H1 (cell line): ENCODE results near the gene ITGA11. TPM values are rescaled to one million over a fixed set of nuclear protein-coding genes. Genes with fewer than 3 reads are reported as not detected.

Source experiments
- CTCF ChIA-PET: fragments of 300-600 bp; sonication (Branson Sonifier 250); formaldehyde crosslinking; loops from one replicate; lab custom pipeline; 2021; ENCODE audit not compliant: partially characterized antibody; lab: Charles Lee
- POLR2A ChIA-PET: fragments of 300-600 bp; sonication (Branson Sonifier 250); formaldehyde crosslinking; loops from one replicate; lab custom pipeline; 2021; ENCODE audit warnings: inconsistent platforms; ENCODE audit not compliant: partially characterized antibody; lab: Charles Lee
- DNase-seq, 2 experiments: peaks; one replicate each; pipeline versions ENCODE4 v3.0.0 to v3.0.0-alpha.2; 2010 to 2022; ENCODE audit warnings: low spot score in 2 of 2, low read depth in 1 of 2, mixed read lengths in 1 of 2
- FAIRE-seq: peaks from 2 replicates; lab custom pipeline; 2011; peaks lifted over from hg19 to GRCh38; lab: Jason Lieb, UNC
- H2AFZ ChIP-seq: 2 replicates; pipeline ENCODE4 v1.8.1; 2012; ENCODE audit warnings: low read length, inconsistent platforms
- H2AK5ac ChIP-seq: 2 replicates; pipeline ENCODE4 v1.6.1; 2013; ENCODE audit warnings: low read depth, low read length
- H2BK120ac ChIP-seq: replicated peaks from 2 replicates; pipeline ENCODE3; 2013; ENCODE audit warnings: low read depth, low read length, inconsistent platforms
- H2BK12ac ChIP-seq: 2 replicates; pipeline ENCODE4 v1.6.1; 2013; ENCODE audit warnings: low read depth, low read length
- H2BK15ac ChIP-seq: 2 replicates; pipeline ENCODE4 v1.6.1; 2013; ENCODE audit warnings: low read length
- H2BK20ac ChIP-seq: 2 replicates; pipeline ENCODE4 v1.6.1; 2013; ENCODE audit warnings: low read length
- H2BK5ac ChIP-seq: 2 replicates; pipeline ENCODE4 v1.6.1; 2013; ENCODE audit warnings: low read depth, low read length
- H3K14ac ChIP-seq: 2 replicates; pipeline ENCODE4 v1.6.1; 2013; ENCODE audit warnings: inconsistent platforms; ENCODE audit not compliant: insufficient read length
- H3K18ac ChIP-seq: 2 replicates; pipeline ENCODE4 v1.6.1; 2013; ENCODE audit warnings: low read length; ENCODE audit errors: extremely low read depth
- H3K23ac ChIP-seq: 2 replicates; pipeline ENCODE4 v1.6.1; 2013; ENCODE audit warnings: inconsistent platforms; ENCODE audit not compliant: insufficient read length
- H3K23me2 ChIP-seq: 2 replicates; pipeline ENCODE4 v1.6.1; 2013; ENCODE audit warnings: low read depth, low read length
- H3K27ac ChIP-seq: 2 replicates; pipeline ENCODE4 v1.6.1; 2011; ENCODE audit warnings: low read depth, low read length, inconsistent platforms
- H3K27me3 ChIP-seq, 4 experiments: replicated peaks in 1 of 4; 1 replicate in 1 of 4; 2 replicates in 3 of 4; pipeline versions ENCODE4 v1.6.1 to v1.8.1; 2011 to 2013; ENCODE audit warnings: low read length in 3 of 4, mild to moderate bottlenecking in 3 of 4, inconsistent platforms in 2 of 4, mixed read lengths in 2 of 4, moderate library complexity in 1 of 4; ENCODE audit not compliant: control insufficient read depth in 3 of 4, insufficient read depth in 3 of 4; ENCODE audit errors: extremely low read depth in 1 of 4
- H3K36me3 ChIP-seq, 4 experiments: 2 replicates each; pipeline versions ENCODE4 v1.6.1 to v1.8.1; 2011 to 2013; ENCODE audit warnings: mild to moderate bottlenecking in 4 of 4, low read length in 3 of 4, moderate library complexity in 2 of 4, control low read depth in 1 of 4, inconsistent platforms in 1 of 4; ENCODE audit not compliant: insufficient read depth in 4 of 4, control insufficient read depth in 2 of 4
- H3K4ac ChIP-seq: replicated peaks from 2 replicates; pipeline ENCODE3; 2013; ENCODE audit warnings: low read length, low read depth, mixed read lengths, inconsistent platforms; ENCODE audit not compliant: insufficient read length
- H3K4me1 ChIP-seq, 4 experiments: replicated peaks in 1 of 4; 1 replicate in 1 of 4; 2 replicates in 3 of 4; pipeline versions ENCODE4 v1.6.1 to v1.8.1; 2011 to 2013; ENCODE audit warnings: low read length in 3 of 4, inconsistent platforms in 2 of 4, mixed read lengths in 1 of 4; ENCODE audit not compliant: insufficient read depth in 4 of 4, control insufficient read depth in 3 of 4
- H3K4me2 ChIP-seq, 2 experiments: 2 replicates each; pipeline versions ENCODE4 v1.6.1 to v1.8.1; 2011 to 2013; ENCODE audit warnings: low read depth in 2 of 2, low read length in 2 of 2, control low read depth in 1 of 2, inconsistent platforms in 1 of 2, mild to moderate bottlenecking in 1 of 2; ENCODE audit not compliant: insufficient read depth in 1 of 2
- H3K4me3 ChIP-seq, 4 experiments: fragments of 200-600, 300-600 bp in 1 of 4; sonication (generic), shearing (Covaris generic), sonication (Bioruptor Twin) in 1 of 4; 2 replicates each; pipeline versions ENCODE4 v1.5.1 to v1.8.1; 2011 to 2016; ENCODE audit warnings: low read length in 4 of 4, low read depth in 3 of 4, control low read depth in 2 of 4, inconsistent platforms in 2 of 4, mild to moderate bottlenecking in 2 of 4, mixed read lengths in 1 of 4, moderate library complexity in 1 of 4; ENCODE audit not compliant: insufficient read depth in 2 of 4; ENCODE audit errors: extremely low read depth in 1 of 4
- H3K56ac ChIP-seq: replicated peaks from 2 replicates; pipeline ENCODE3; 2013; ENCODE audit warnings: low read depth, mild to moderate bottlenecking, mixed read lengths, low read length, inconsistent platforms; ENCODE audit not compliant: insufficient read length
- H3K79me1 ChIP-seq: 2 replicates; pipeline ENCODE4 v1.6.1; 2013; ENCODE audit warnings: low read depth, low read length, control low read depth
- H3K79me2 ChIP-seq, 2 experiments: 2 replicates each; pipeline versions ENCODE4 v1.6.1 to v1.8.1; 2012 to 2013; ENCODE audit warnings: low read length in 2 of 2, mild to moderate bottlenecking in 2 of 2, inconsistent platforms in 1 of 2; ENCODE audit not compliant: insufficient read depth in 2 of 2, control insufficient read depth in 1 of 2
- H3K9ac ChIP-seq, 4 experiments: replicated peaks in 1 of 4; 1 replicate in 1 of 4; 2 replicates in 3 of 4; pipeline versions ENCODE4 v1.6.1 to v1.8.1; 2011 to 2013; ENCODE audit warnings: low read depth in 3 of 4, low read length in 3 of 4, control low read depth in 2 of 4, mild to moderate bottlenecking in 2 of 4, moderate library complexity in 2 of 4, inconsistent platforms in 1 of 4; ENCODE audit errors: extremely low read depth in 1 of 4
- H3K9me3 ChIP-seq, 2 experiments: 2 replicates each; pipeline versions ENCODE4 v1.6.1 to v1.8.1; 2012 to 2013; ENCODE audit warnings: mild to moderate bottlenecking in 2 of 2, moderate library complexity in 2 of 2, control low read depth in 1 of 2, inconsistent platforms in 1 of 2, low read depth in 1 of 2, low read length in 1 of 2, mixed read lengths in 1 of 2; ENCODE audit not compliant: insufficient read depth in 2 of 2
- H4K20me1 ChIP-seq, 2 experiments: replicated peaks in 1 of 2; 2 replicates each; pipeline versions ENCODE3 to v1.8.1; 2011 to 2013; ENCODE audit warnings: inconsistent platforms in 2 of 2, low read length in 2 of 2, mild to moderate bottlenecking in 1 of 2; ENCODE audit not compliant: insufficient read depth in 2 of 2, control insufficient read depth in 1 of 2
- H4K5ac ChIP-seq: 2 replicates; pipeline ENCODE4 v1.6.1; 2013; ENCODE audit warnings: low read length, low read depth, mixed read lengths, inconsistent platforms; ENCODE audit not compliant: insufficient read length
- H4K8ac ChIP-seq: 2 replicates; pipeline ENCODE4 v1.8.0; 2013; ENCODE audit warnings: mild to moderate bottlenecking, moderate library complexity, low read length, inconsistent platforms; ENCODE audit not compliant: insufficient read depth; ENCODE audit errors: extremely low read depth
- H4K91ac ChIP-seq: replicated peaks from 2 replicates; pipeline ENCODE3; 2013; ENCODE audit warnings: low read length, mixed read lengths, inconsistent platforms; ENCODE audit not compliant: insufficient read length
- BCL11A ChIP-seq, 2 experiments: IDR thresholded peaks; one replicate each; pipeline ENCODE4 v1.6.1; 2011; ENCODE audit warnings: low read depth in 2 of 2, low read length in 2 of 2, mild to moderate bottlenecking in 2 of 2
- JUN ChIP-seq: IDR thresholded peaks from 2 replicates; pipeline ENCODE4 v1.6.1; 2011; ENCODE audit warnings: low read depth, mild to moderate bottlenecking, improper control_type of control experiment, low read length
- KDM5A ChIP-seq: fragments of 200-600 bp; IDR thresholded peaks from 2 replicates; pipeline ENCODE4 v1.7.1; 2012; ENCODE audit warnings: mild to moderate bottlenecking, low read length, inconsistent platforms, mixed read lengths
- MAFK ChIP-seq: IDR thresholded peaks from 2 replicates; pipeline ENCODE4 v1.6.1; 2012; ENCODE audit warnings: low read depth, mild to moderate bottlenecking, improper control_type of control experiment, low read length
- PHF8 ChIP-seq: fragments of 200-600 bp; sonication (generic); conservative IDR thresholded peaks from 2 replicates; pipeline ENCODE4 v1.7.1; 2012; ENCODE audit warnings: low read depth, mild to moderate bottlenecking, inconsistent platforms, low read length, moderate library complexity
- POLR2A ChIP-seq, 2 experiments: IDR thresholded peaks; 1 replicate in 1 of 2; 2 replicates in 1 of 2; pipeline ENCODE4 v1.6.1; 2011; ENCODE audit warnings: low read depth in 2 of 2, low read length in 2 of 2, mild to moderate bottlenecking in 2 of 2; ENCODE audit errors: control extremely low read depth in 1 of 2
- RAD21 ChIP-seq, 2 experiments: IDR thresholded peaks in 1 of 2; conservative IDR thresholded peaks in 1 of 2; 2 replicates each; pipeline ENCODE4 v1.6.1; 2011; ENCODE audit warnings: low read depth in 2 of 2, low read length in 2 of 2, improper control_type of control experiment in 1 of 2, inconsistent platforms in 1 of 2, mild to moderate bottlenecking in 1 of 2, moderate library complexity in 1 of 2
- RXRA ChIP-seq: IDR thresholded peaks from 2 replicates; pipeline ENCODE4 v1.6.1; 2011; ENCODE audit warnings: low read depth, mild to moderate bottlenecking, low read length, moderate library complexity; ENCODE audit not compliant: insufficient read depth
- SUZ12 ChIP-seq: fragments of 200-600 bp; sonication (generic); IDR thresholded peaks from 2 replicates; pipeline ENCODE4 v1.6.1; 2012; ENCODE audit warnings: mild to moderate bottlenecking, inconsistent platforms, low read length, moderate library complexity, mixed read lengths
- TEAD4 ChIP-seq: IDR thresholded peaks from 2 replicates; pipeline ENCODE4 v1.6.1; 2012; ENCODE audit warnings: low read depth, low read length, inconsistent platforms, mixed read lengths
- WGBS, 2 experiments: shearing (Covaris generic) in 1 of 2; methylation state at CpG; one replicate each; pipeline versions ENCODE4 v1.1.6 to v1.1.7; 2013 to 2015; ENCODE audit warnings: low lambda C conversion rate in 2 of 2, mixed read lengths in 2 of 2, inconsistent platforms in 1 of 2, low coverage in 1 of 2, missing lambda C conversion rate in 1 of 2; ENCODE audit not compliant: insufficient replicate concordance in 2 of 2, insufficient coverage in 1 of 2, insufficient read length in 1 of 2; ENCODE audit errors: extremely low coverage in 1 of 2, missing lambda C conversion rate in 1 of 2; 5-methylcytosine and 5-hydroxymethylcytosine counted together
- polyA plus RNA-seq, 7 experiments: library from polyadenylated mRNA; depleted of rRNA in 3 of 7; stranded (reverse) in 5 of 7; unstranded in 2 of 7; fragments of >200 nt in 5 of 7; fragments of 200-250 nt in 2 of 7; gene quantifications; 1 replicate in 5 of 7; 2 replicates in 1 of 7; 4 replicates in 1 of 7; pipeline versions ENCODE4 v1.2.1 to v1.2.3, GENCODE V29; 2011 to 2013; ENCODE audit warnings: missing spikeins in 2 of 7, mixed read lengths in 2 of 7
- total RNA-seq: library from RNA; stranded (reverse); fragmentation: NEBNext Ultra II Directional; extraction: Animal tissue kit (Norgen Biotek cat#: 25700); gene quantifications from 2 replicates; pipeline ENCODE4 v1.2.1, GENCODE V29; 2021
- TF ChIP-seq, protein P1 (sequence below), 3 experiments: IDR thresholded peaks; 1 replicate in 2 of 3; 2 replicates in 1 of 3; pipeline versions ENCODE4 v1.5.1 to v1.6.1; 2011; ENCODE audit warnings: low read length in 3 of 3, mild to moderate bottlenecking in 3 of 3, inconsistent platforms in 2 of 3, low read depth in 1 of 3, moderate library complexity in 1 of 3; ENCODE audit not compliant: insufficient read depth in 1 of 3; ENCODE audit errors: control extremely low read depth in 1 of 3

ITGA11 gene
- total and polyA plus RNA-seq, 2 of the 8 experiments (the other 6 are each of a cell fraction or from before 2014, with no cell fraction given), result 0.05 to 0.06 TPM

DNA sequence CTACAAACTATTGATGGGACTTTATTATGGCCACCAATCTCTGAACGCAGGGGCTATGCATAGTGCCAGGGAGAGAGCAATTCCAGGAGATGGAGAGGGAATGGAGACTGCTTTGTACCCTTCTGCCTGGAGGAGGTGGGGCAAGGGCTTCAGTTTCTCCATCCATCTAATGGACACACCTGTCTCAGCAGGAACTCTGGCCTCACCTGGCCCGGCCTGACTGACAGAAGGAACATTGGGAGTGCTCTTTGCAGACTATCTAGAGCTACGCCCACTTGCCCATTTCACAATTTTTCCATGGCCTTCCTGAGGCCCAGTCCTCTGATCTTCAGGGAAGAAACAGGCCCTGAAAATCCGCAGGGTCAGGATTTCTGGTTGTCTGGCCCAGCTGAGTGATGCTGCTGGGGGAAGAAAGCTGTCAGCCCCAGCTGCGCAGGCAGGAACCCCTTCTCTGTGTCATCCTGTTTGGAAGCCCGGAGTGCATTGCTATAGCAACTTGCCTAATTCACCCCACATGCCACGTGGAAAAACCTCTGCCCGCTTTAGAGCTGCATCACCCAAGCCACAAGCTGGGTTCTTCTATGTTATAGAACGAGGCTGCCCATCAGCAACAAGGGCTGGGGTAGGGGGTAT is 6.4 kb downstream of the ITGA11 start:
- Histone ChIP-seq H2BK5ac (no peak overlapping the region), H3K9me3 (no peaks in the 10 kb centered on the region), H2BK120ac (no peak overlapping the region), H4K91ac (no peak overlapping the region), H3K9ac (no peak overlapping the region), H3K27me3 (peaks cover 10 to 18% (median 15%) of the 10 kb centered on the region in 4 experiments), H3K56ac (no peak overlapping the region), H2AK5ac (no peak overlapping the region), H3K14ac (no peak overlapping the region), H3K23me2 (no peaks in the 10 kb centered on the region), H3K27ac (no peak overlapping the region), H4K5ac (no peak overlapping the region), H3K4ac (no peak overlapping the region), H3K4me1 (peaks cover 0 to 4% (median 2%) of the 10 kb centered on the region in 4 experiments; a peak in 4 of 7 replicates), H2BK20ac (no peak overlapping the region), H2BK12ac (no peak overlapping the region), H2BK15ac (no peak overlapping the region), H3K36me3 (no peaks in the 10 kb centered on the region), H4K20me1 (no peaks in the 10 kb centered on the region), H3K18ac (no peak overlapping the region), H3K4me3 (no peak overlapping the region), H3K23ac (no peak overlapping the region), H4K8ac (no peak overlapping the region), H2AFZ (no peak overlapping the region), H3K79me2 (no peaks in the 10 kb centered on the region), H3K79me1 (no peaks in the 10 kb centered on the region), H3K4me2 (no peak overlapping the region)
- DNase-seq, result no peak
- CTCF ChIA-PET, result no interaction called here
- POLR2A ChIA-PET, result no interaction called here
- WGBS, 2 experiments, result 71% methylated on average over 8 of the region's 9 CpGs; no CpG with 5 or more reads in 1 of the 2 experiments
- no peak for FAIRE-seq
- TF ChIP-seq RXRA (no peak), TEAD4 (no peak), BCL11A (IDR thresholded peaks at IDR 0.05; ENCODE audit: low read depth in 2 of 2, low read length in 2 of 2) (no peak), RAD21 (IDR thresholded peaks at IDR 0.05 in 1 of 2, conservative IDR thresholded peaks at IDR 0.05 in 1 of 2; ENCODE audit: low read depth in 2 of 2, low read length in 2 of 2) (no peak), MAFK (no peak), POLR2A (IDR thresholded peaks at IDR 0.05; ENCODE audit: control extremely low read depth in 1 of 2, low read depth in 2 of 2, low read length in 2 of 2) (no peak), SUZ12 (no peak), JUN (no peak), PHF8 (no peak), KDM5A (no peak)
- TF ChIP-seq, protein P1, sequence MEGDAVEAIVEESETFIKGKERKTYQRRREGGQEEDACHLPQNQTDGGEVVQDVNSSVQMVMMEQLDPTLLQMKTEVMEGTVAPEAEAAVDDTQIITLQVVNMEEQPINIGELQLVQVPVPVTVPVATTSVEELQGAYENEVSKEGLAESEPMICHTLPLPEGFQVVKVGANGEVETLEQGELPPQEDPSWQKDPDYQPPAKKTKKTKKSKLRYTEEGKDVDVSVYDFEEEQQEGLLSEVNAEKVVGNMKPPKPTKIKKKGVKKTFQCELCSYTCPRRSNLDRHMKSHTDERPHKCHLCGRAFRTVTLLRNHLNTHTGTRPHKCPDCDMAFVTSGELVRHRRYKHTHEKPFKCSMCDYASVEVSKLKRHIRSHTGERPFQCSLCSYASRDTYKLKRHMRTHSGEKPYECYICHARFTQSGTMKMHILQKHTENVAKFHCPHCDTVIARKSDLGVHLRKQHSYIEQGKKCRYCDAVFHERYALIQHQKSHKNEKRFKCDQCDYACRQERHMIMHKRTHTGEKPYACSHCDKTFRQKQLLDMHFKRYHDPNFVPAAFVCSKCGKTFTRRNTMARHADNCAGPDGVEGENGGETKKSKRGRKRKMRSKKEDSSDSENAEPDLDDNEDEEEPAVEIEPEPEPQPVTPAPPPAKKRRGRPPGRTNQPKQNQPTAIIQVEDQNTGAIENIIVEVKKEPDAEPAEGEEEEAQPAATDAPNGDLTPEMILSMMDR (IDR thresholded peaks at IDR 0.05; ENCODE audit: control extremely low read depth in 1 of 3, insufficient read depth in 1 of 3, low read depth in 1 of 3, low read length in 3 of 3), result no peak
